Neural crest cell (in vitro differentiated cells): ENCODE results near the gene FBXW5. TPM values are rescaled to one million over a fixed set of nuclear protein-coding genes. Genes with fewer than 3 reads are reported as not detected.

Experiments
- DNase-seq: peaks from one replicate; pipeline ENCODE4 v3.0.0; 2021; ENCODE audit warnings: low read depth, mixed read lengths, low spot score
- H3K27ac Mint-ChIP-seq: one replicate; pipeline ENCODE4 v1.8.0; 2021; ENCODE audit warnings: mild to moderate bottlenecking, mixed read lengths; ENCODE audit not compliant: unreplicated experiment
- H3K27me3 Mint-ChIP-seq: 2 replicates; pipeline ENCODE4 v1.8.0; 2021; ENCODE audit warnings: low read depth, mild to moderate bottlenecking, mixed read lengths
- H3K36me3 Mint-ChIP-seq: 2 replicates; pipeline ENCODE4 v1.8.0; 2021; ENCODE audit warnings: low read depth, mild to moderate bottlenecking, mixed read lengths
- H3K4me1 Mint-ChIP-seq: 2 replicates; pipeline ENCODE4 v1.8.0; 2021; ENCODE audit warnings: mixed read lengths
- H3K4me3 Mint-ChIP-seq: one replicate; pipeline ENCODE4 v1.8.0; 2021; ENCODE audit warnings: mild to moderate bottlenecking, mixed read lengths
- H3K9me3 Mint-ChIP-seq: 2 replicates; pipeline ENCODE4 v1.8.0; 2021; ENCODE audit warnings: mixed read lengths
- CTCF ChIP-seq: fragments of 200-600 bp; sonication (generic); conservative IDR thresholded peaks from 2 replicates; pipeline ENCODE4 v1.5.0; 2021; ENCODE audit warnings: antibody characterized with exemption, mild to moderate bottlenecking
- total RNA-seq: library from RNA; stranded (reverse); gene quantifications from 2 replicates; pipeline ENCODE4 v1.2.1, GENCODE V29; 2021

FBXW5 gene
- total RNA-seq, 1 donor from 2014 or later: 81.2 TPM

DNA sequence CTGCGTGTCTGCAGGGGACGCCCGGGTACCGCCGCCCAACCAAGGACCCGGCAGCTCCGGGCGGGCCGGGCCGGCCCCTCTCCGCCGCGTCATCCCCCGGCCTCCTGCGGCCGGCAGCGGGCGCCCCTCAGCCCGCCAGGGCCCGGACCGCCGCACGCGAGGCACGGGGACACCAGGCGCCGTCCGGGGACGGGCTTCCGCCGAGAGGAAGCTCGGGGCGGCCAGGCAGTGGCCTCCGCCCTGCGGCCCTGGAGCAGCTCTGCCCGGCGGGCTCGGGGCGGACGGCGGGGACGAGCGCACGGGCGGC lies 373 bp downstream of the FBXW5 start:
- no peak for TF ChIP-seq CTCF

GRCh38 chr9:136943291-136944211 lies 987 bp downstream of the FBXW5 start:
- no peak overlapping the region for H3K27ac Mint-ChIP-seq
- H3K27me3 Mint-ChIP-seq: no peaks in the 10 kb centered on the region
- peaks cover 7% of the 10 kb centered on the region for H3K36me3 Mint-ChIP-seq
- peak overlapping the region; percentile 81 for H3K4me3 Mint-ChIP-seq
- H3K4me1 Mint-ChIP-seq: peaks cover 7% of the 10 kb centered on the region
- DNase-seq: peak; percentile 38
- H3K9me3 Mint-ChIP-seq: no peaks in the 10 kb centered on the region
- TF ChIP-seq CTCF: no peak

More for the DNA sequence above, 373 bp downstream of the FBXW5 start:
- Mint-ChIP-seq H3K9me3 (no peaks in the 10 kb centered on the region), H3K27ac (no peak overlapping the region), H3K4me3 (no peak overlapping the region), H3K27me3 (no peaks in the 10 kb centered on the region), H3K4me1 (peaks cover 4% of the 10 kb centered on the region), H3K36me3 (peaks cover 4% of the 10 kb centered on the region)
- no peak for DNase-seq

DNA sequence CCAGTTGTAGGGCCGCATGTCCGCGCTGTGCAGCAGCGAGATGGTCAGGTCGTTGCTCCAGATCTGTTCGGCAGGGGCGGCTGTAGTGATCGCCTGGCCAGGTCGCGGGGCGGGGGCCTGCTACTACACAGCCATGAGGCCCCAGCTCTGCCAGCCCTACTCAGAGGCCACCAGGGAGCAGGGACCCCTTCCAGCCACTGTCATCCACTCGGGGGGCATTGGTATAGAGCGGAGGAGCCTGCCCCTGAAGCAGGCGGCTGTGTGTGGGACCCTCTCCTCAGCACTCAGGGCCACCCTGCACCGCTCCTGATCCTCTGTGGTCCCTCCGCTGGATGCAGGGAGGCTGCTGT lies 1.7 kb downstream of the FBXW5 start:
- DNase-seq: no peak
- peaks cover 3% of the 10 kb centered on the region for H3K4me1 Mint-ChIP-seq
- no peaks in the 10 kb centered on the region for H3K27me3 Mint-ChIP-seq

GRCh38 chr9:136942112-136942880 lies 2.2 kb downstream of the FBXW5 start:
- Mint-ChIP-seq H3K36me3 (peaks cover 12% of the 10 kb centered on the region), H3K27ac (no peak overlapping the region), H3K4me1 (peaks cover 3% of the 10 kb centered on the region), H3K4me3 (peak overlapping the region; percentile 57), H3K27me3 (no peaks in the 10 kb centered on the region), H3K9me3 (no peaks in the 10 kb centered on the region)
- DNase-seq: no peak
- TF ChIP-seq CTCF: no peak

More for the DNA sequence above, 1.7 kb downstream of the FBXW5 start:
- TF ChIP-seq CTCF: no peak
- peaks cover 7% of the 10 kb centered on the region for H3K36me3 Mint-ChIP-seq
- no peaks in the 10 kb centered on the region for H3K9me3 Mint-ChIP-seq
- H3K4me3 Mint-ChIP-seq: peak overlapping the region; percentile 57
- no peak overlapping the region for H3K27ac Mint-ChIP-seq

GRCh38 chr9:136941231-136942111 lies 3.1 kb downstream of the FBXW5 start:
- no peak for DNase-seq
- peak overlapping the region; percentile 9 for H3K4me3 Mint-ChIP-seq

More at GRCh38 chr9:136941231-136942111, 3.1 kb downstream of the FBXW5 start:
- TF ChIP-seq CTCF: no peak
- no peak overlapping the region for H3K27ac Mint-ChIP-seq
- peaks cover 13% of the 10 kb centered on the region for H3K36me3 Mint-ChIP-seq
- H3K27me3 Mint-ChIP-seq: no peaks in the 10 kb centered on the region
- H3K4me1 Mint-ChIP-seq: peaks cover 3% of the 10 kb centered on the region
- H3K9me3 Mint-ChIP-seq: no peaks in the 10 kb centered on the region
